OCI-LY1 (cell line): ENCODE measurements around the gene SLC12A3.

ENCODE experiments used
- CTCF ChIP-seq: fragments of 200-600 bp; sonication (generic), shearing (Covaris generic); IDR thresholded peaks from 2 replicates; pipeline ENCODE4 v1.5.1; 2017; ENCODE audit warnings: mild to moderate bottlenecking, antibody characterized with exemption, low read length, moderate library complexity, mixed read lengths
- EZH2 ChIP-seq: fragments of 200-600 bp; sonication (generic), shearing (Covaris generic); IDR thresholded peaks from 2 replicates; pipeline ENCODE4 v1.8.0; 2017; ENCODE audit warnings: borderline replicate concordance, mixed run types, mild to moderate bottlenecking, antibody characterized with exemption, low read length, moderate library complexity, mixed read lengths

GRCh38 chr16:56885446-56886162, 20.6 kb downstream of the SLC12A3 start:
- no peak for TF ChIP-seq CTCF
- no peak for TF ChIP-seq EZH2
